Fibroblast of skin of right quadriceps (primary cell): ENCODE data around the gene TCEAL7.
"Not testable (repeated sequence)": the region's sequence is repeated elsewhere in the genome, so short reads cannot be mapped to it uniquely, and the experiment has no call there.

ENCODE experiments used
- DNase-seq: peaks from one replicate; pipeline ENCODE4 v3.0.0-alpha.2; 2013

The TCEAL7 gene, protein sequence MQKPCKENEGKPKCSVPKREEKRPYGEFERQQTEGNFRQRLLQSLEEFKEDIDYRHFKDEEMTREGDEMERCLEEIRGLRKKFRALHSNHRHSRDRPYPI

DNA sequence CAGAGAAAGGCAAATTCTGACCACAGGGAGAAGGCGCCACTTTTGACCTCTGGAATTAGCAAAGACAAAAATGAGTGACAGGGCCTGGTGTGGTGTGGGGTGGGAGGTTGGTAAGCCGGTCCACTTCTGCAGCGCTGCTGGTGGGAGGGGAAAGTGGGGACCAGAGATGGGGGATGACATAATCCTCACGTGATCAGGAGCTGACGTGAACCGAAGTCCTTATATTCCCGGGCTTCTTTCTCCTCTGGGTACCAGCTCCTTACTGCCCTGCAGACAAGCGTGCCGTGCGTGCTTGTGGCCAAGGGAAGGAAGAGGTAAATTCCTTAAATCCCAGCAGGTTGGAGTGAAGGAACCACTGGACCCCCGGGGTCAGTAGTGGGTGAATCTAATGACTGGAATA lies at the start of gene TCEAL7:
Gene TCEAL7 (plus strand): TSS at position 249 of the 400 bp plus-strand sequence. CDS start 1,165 bp downstream, outside the sequence.
- DNase-seq = peak; percentile 28

DNA sequence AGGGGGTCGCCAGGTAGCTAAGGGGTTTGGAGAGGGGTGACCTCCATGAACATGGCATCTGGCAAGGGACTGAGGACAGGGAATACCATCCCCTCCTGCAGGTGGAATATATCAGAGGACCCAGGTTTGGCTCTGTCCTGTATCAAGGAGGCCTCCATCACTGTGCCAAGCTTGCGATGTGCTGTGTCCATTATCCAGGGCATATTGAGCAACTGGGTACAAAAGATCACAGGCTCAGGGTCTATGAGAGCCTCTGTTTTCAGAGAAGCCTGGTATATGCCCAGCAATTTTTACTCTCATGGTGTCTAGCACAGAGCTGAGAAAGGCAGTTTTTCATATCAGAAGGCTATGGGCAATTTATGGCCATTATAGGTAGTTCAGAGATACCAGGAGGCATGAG lies 36.9 kb upstream of the TCEAL7 start:
- DNase-seq = no peak

DNA sequence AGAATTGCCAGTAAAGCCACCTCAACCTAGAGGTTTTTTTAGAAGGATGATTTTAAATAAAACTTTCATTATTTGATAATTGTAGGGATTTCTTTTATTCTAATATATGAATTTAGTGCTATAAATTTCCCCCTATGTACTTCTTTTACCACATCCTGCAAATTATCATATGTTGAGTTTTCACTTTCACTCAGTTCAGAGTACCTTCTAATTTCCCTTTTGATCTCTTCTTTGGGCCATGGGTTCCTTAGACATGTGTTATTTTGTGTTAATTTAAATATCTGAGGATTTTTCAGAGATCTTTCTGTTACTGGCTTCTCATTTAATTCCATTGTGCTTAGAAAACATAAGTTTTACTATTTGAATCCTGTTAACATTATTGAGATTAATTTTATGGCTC lies 25.3 kb upstream of the TCEAL7 start:
- DNase-seq = no peak

DNA sequence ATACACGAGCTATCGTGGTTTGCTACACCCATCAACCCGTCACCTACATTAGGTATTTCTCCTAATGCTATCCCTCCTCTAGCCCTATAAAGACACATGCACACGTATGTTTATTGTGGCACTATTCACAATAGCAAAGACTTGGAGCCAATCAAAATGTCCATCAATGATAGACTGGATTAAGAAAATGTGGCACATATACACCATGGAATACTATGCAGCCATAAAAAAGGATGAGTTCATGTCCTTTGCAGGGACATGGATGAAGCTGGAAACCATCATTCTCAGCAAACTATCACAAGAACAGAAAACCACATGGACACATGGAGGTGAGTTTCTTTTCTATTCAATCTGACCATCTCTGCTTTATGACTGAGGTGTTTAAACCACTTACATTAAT lies 24.4 kb upstream of the TCEAL7 start:
- DNase-seq = not testable (repeated sequence)

DNA sequence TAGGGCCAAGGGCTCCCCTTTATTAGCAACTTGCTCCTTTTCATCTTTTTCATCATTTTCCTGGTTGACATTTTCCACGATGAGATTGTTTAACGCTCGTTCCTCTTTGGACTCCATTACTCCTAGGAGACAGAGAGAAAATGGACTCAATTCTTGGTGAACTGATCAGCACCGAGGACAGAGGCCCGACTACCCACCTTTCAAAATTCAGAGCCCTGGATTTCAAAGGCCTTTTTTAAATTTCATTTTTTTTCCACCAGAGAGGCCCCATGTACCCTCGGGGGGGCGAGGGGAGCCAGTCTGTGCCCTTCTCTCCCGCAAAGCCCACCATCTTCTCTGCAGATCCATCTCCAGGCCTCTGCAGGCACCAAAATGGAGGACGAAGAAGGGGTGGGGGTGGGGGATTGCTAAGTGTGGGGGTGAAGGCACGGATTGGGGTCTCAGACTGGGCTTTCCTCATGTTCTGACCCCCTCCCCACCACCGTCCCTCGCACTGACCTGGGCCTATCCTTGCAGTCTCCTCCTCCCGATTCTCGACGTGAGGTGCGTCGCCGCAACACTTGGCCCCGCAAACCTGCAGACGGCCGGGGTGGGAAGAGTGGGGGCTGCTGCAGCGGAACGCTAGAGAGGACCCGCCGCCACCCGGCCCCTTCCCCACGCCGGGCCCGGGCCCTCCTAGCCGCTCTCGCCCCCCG lies 20.0 kb upstream of the TCEAL7 start:
- DNase-seq = no peak

DNA sequence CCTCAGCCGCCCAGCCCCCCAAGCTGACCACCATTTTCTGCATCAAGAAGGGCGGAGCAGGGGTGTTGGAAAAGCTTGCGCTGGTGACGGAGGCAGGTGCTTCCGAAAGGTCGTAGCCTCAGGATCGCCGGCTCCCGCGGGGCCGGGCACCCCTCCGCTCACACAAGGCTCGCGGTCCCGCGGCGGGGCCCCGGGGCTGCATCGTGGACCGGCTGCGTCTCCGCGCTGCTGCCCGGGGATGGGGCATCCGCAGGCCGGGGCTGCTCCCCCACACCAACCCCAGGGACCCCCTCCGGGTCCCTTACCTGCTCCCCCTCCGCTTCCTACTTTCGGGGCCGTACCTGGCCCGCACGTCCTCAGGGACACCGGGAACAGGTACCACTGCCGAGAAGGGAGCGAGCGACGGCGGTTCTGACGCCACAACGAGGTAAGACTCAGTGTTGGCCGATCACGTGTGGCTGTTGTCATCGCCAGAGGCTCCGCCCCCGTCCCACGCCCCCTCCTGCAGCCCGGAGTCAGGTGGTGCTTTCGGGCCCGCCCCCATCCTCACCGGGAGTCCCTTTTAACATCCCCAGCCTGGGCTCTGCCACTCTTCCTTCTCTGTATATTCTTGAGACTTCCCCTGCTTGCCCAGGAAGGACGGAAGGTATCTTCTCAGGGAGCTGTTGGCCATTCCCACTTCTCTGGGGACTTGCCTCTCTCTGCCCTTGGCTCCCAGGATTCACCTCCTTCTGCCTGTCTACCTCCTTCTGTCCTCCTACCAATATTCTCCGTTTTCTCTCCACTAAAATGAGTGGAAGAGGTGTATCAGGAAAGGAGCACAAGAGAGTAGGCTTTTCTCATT lies 19.3 kb upstream of the TCEAL7 start, which contains the start of gene BEX2:
Gene BEX2 (minus strand): TSS at position 436 of the 844 bp plus-strand sequence. CDS start 1,014 bp downstream, outside the sequence.
- peak; percentile 0 for DNase-seq

DNA sequence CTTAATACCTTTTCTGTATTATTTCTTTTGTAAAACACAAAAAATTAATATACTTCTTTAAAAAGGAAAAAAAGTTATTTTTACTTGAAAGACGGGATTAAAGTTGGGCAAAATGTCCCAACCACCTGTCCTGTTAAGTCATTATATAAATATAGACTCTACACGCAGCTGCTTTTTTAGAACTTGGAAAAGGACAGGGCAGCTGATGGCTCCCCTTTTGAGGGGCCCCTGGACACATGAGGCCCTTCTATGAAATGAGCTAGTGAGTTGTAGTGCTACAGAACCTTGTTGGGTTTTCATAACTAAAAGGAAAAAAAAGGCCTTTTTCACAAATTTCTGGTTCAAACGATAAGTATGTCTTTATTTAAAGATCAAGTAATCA lies 18.6 kb upstream of the TCEAL7 start:
- no peak for DNase-seq

DNA sequence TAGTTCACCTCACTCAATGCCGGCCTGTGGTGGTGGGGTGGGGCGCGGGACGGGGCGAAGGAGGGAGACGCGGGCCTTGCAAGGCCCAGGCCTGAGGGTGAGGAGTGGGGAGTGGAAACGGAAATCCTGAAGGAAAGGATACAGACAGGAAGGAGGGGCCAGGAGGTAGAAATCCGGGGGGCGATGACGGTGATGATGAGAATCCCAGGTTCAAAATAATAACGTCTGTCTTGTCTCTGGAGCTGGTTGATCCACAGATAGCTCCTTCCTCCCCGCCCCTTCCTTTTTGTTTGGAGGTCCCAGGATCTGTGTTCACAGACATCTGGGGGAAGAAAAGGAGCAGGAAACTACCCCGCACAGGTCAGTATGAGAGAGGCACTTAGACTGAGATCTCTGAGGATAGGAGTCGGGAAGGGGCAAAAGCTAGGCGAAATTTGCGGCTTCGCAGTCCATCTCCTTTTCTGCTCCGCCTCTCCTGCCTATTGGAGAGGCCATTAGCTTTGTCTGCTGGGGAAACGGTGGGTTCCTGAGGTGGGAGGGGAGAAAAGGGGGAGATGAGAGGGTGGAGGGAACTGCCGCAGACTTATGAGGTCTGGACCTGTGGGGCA lies 746 bp downstream of the TCEAL7 start:
- peak; percentile 15 for DNase-seq

DNA sequence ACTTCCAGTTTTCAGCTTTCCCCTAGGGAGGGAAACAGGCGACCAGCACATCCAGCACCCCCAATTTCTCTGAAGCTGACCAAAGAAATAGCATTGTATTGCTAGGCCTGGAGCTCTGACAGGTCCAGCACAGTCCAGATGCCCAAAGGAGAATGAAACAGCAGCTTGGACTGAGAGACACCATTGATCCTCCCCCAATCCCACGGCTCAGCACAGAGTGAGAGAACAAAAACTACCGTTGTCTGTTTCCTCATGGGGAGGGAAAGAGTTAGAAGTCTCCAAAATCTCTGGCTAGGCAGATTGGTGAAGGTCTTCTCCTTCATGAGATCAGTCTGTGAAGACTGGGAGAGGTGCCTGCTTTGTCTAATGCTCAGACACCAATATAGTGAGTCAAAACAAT lies 8.6 kb downstream of the TCEAL7 start:
- no peak for DNase-seq

DNA sequence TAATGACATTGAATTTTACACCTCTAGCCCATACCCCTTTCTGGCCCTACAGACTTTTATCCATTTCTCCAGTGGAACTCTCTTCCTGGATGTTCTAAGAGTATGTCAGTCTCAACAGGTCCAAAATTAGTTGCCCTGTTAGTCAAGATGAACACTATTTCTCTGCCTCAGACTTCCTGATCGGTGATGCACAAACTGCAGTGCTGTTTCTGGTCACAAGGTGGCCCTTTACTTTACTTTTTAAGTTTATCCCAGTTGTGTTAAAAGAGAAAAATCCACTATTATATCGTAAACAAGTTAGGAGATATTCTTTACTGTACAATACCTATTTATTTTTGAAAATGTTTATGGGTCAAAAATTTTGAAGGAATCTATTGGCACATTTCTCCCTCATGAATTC lies 13.1 kb downstream of the TCEAL7 start:
- DNase-seq = peak; percentile 30

DNA sequence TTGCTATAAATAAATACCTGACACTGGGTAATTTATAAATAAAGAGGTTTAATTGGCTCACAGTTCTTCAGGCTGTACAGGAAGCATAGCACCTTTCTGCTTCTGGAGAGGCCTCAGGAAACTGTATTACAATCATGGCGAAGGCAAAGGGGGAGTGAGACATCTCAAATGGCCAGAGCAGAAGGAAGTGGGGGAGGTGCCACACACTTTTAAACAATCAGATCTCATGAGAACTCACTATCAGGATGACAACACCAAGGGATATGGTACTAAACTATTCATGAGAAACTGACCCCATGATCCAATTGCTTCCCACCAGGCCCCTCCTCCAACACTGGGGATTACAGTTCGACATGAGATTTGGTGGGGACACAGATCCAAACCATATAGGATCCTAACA lies 14.6 kb downstream of the TCEAL7 start:
- DNase-seq = no peak

DNA sequence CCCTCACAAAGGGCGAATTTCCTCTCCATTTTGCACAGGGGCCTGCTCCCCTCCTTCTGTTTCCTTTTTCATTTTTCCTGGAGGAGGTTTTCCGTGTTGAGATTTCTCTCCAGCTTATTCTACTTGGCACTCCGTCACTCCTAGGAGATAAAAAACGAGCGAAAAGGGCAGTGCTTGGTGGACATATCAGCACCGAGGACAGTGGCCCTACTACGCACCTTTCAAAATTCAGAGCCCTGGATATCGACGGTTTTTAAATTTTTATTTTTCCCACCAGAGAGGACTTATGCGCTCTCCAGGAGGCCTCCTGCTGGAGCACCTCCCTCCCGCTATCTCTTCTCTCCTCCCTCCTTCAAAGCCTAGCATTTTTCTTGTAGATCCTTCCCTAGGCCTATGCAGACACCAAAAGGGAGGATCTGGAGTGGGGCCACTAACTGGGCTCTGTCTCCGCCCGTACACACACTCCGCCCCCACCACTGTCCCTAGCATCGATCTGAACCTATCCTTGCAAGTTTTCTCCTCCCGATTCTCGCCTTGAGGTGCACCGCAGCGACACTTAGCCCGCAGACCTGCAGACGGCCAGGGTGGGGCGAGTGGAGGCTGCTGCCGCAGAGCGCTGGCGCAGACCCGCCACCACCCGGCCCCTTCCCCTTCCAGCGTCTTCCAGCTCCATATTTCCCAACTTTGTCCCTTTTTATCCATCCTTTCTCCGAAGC lies 17.8 kb downstream of the TCEAL7 start:
- no peak for DNase-seq

DNA sequence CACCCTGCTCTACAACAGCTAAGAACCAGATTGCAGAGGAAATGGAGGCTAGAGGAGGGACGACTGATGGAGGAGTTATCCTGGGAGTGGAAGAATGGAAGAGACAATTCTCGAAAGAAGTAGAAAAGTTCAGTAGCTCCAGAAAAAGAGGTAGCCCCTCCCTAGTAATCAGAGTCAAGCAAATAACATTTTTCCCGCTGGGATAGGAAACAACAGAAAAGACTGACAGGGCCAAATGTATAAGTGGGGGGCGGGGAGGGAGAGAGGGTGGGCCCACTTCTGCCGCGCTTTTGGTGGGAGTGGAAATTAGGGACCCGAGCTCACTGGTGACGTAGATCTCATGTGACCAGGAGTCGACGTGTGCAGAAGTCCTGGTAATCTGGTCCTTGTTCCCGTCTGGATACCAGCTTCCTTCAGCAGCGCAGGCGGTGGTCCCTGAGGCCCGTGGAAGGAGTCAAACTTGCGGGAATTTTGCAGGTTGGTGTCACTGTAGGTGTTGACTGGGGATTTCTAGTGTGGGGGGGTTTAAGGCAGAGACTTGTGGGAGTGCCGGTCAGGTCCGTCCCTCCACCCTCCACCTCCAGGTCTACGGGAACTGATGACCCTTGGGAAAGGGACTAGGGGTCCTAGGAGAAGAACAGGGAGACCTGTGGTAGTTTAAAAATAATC lies 26.2 kb downstream of the TCEAL7 start, which contains the start of gene TCEAL9:
Gene TCEAL9 (plus strand): TSS at position 377 of the 669 bp plus-strand sequence. CDS start 1,179 bp downstream, outside the sequence.
- peak; percentile 81 for DNase-seq

DNA sequence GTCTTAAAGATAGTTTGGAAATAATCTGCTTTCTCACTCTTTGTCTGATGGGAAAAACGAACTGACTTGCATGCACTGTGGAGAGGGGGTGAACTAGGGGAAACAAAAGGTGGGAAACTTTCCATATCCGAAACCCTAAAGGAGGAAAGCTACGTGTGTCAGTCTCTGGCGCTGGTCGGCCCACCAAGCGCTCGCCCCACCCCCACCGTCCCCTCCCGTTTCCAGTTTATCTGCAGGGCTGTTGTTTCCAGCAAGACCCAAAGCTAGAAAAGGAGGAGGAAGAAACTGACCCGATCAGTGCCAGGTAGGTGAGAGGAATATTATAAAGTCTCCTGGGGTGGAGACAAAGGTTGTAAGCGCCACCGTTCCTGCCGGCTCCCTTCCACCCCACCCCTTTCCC lies 26.8 kb downstream of the TCEAL7 start:
- no peak for DNase-seq

DNA sequence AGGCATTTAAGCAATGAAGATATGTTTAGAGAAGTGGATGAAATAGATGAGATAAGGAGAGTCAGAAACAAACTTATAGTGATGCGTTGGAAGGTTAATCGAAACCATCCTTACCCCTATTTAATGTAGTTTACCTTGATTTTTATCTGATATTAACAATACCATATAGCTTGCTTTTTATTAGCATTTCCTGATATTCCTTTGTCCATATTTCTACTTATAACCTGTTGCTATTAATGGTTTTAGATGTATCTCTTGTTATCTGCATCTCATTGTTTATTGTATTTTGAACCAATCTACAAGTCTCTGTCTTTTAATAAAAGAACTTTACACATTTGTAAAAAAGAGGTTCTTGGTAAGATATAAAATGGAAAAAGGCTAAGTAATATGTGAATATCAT lies 27.8 kb downstream of the TCEAL7 start:
- no peak for DNase-seq

DNA sequence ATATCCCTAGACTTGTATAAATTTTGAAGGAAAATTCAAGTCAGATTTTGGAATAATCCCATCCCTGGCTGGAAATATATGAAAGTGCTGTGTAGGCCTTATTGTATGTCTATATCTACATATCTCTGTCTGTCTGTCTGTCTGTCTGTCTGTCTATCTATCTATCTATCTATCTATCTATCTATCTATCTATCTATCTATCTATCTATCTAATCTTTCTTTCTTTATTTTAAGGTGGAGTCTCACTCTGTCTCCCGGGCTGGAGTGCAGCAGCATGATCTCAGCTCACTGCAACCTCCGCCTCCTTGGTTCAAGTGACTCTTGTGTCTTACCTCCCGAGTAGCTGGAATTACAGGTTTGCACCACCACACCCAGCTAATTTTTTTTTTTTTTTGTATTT lies 29.6 kb downstream of the TCEAL7 start:
- not testable (repeated sequence) for DNase-seq

DNA sequence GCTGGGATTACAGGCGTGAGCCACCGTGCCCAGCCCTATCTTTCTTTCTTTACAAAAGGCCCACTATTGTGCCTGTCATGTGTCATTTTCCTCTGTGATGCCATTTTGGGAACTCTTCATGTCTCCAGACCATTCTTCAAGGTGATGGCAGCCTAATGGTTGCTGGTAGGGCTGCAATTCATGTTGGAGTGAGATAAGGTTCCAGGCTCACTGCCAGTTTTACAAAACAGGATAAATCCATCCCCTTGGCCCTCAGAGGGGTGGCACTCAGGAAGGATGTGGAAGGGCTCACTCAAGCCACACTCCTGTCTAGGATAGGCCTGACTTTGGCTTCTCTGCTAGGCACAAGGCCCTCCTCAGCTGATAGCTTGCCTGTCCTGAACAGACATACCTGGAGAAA lies 30.1 kb downstream of the TCEAL7 start:
- DNase-seq = no peak

DNA sequence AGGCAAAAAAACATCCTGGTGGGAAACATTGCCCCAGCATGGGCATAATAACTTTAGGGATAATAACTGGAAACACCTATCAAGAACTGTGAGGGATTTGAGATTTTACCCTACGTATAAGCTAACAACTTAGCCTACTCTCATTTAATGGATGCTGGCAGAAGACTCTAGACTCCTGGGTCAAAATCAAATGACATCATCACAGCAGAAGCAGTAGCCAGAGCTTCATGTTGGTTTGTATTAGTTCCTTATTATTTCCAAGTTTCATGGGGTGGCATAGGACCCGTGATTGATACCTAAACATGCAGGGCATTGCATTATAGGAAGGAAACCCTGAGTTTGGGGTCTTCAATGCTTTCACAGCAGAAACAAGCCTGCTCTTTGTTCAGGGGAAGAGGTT lies 30.9 kb downstream of the TCEAL7 start:
- DNase-seq = no peak

DNA sequence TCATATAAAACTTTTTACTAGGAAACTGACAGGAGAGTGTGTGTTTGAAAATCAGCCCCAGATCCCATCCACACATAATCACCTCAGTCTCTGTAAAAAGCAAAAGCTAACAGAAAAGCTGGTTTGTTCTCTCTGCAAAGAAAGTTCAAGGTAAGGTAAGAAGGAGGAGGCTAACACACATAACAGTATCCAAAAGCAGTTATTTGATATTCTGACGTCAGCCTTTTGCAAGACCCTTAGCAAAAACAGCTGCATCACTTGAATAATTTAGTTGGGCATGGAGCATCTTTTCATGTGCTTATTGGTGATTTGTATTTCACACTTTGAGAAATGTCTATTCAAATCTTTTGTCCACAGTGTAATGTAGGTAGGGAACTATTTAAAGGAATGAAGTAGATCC lies 31.8 kb downstream of the TCEAL7 start:
- no peak for DNase-seq

DNA sequence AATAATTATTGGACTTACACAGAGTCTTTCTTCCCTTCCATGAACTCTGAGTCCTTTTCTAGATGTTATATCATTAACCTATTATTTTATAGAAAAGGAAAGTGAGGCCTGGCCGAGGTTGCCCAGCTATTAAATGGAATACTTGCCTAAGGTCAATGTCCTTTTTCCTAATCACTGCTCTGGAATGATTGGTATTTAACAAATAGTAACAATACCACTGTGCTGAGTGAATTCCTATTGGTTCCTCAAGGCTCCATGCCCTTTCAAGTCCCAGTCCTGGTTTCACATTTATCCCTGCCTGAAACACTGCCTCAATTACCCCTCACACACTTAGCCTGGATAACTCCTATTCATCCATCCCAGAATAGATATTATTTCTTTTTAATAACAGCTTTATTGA lies 32.4 kb downstream of the TCEAL7 start:
- DNase-seq = peak; percentile 18

DNA sequence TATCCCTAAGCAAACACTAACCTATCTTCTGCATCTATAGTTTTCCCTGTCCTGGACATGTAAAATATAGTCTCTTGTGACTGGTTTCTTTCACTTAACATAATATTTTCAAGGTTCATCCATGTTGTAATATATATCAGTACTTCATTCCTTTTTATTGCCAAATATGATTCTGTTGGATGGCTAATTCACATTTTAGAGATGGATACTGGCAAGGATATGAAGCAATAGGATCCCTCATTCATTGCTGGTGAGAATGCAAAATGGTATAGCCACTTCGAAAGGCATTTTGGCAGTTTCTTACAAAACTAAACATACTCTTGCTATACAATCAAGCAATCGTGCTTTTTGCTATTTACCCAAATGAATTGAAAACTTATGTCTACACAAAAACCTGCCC lies 33.0 kb downstream of the TCEAL7 start:
- no peak for DNase-seq

DNA sequence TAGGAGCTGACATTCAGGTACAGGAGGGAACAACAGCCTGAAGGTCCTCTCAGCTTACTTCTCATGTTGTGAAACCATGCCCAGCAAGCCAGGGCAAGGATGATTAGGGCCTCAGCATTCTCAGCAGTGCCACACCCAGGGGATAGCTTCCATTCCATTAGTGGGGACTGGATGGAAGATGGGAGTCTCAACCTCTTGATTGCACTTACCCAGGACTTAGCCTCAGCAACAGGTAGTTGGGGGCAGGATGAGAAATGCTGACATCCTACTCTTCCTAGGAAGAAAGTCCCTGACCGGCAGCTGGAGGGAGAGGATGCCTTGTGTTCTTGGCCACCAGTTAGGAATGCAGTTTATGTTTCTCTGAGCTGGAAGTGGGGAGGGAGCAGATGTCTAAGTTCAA lies 37.5 kb downstream of the TCEAL7 start:
- DNase-seq = no peak
